Measurements from ENCODE around the gene FAM168B. TPM values are rescaled to one million over a fixed set of nuclear protein-coding genes. Genes with fewer than 3 reads are reported as not detected.

FAM168B gene
- total RNA-seq, 1 donor from 2014 or later = 214 TPM

DNA sequence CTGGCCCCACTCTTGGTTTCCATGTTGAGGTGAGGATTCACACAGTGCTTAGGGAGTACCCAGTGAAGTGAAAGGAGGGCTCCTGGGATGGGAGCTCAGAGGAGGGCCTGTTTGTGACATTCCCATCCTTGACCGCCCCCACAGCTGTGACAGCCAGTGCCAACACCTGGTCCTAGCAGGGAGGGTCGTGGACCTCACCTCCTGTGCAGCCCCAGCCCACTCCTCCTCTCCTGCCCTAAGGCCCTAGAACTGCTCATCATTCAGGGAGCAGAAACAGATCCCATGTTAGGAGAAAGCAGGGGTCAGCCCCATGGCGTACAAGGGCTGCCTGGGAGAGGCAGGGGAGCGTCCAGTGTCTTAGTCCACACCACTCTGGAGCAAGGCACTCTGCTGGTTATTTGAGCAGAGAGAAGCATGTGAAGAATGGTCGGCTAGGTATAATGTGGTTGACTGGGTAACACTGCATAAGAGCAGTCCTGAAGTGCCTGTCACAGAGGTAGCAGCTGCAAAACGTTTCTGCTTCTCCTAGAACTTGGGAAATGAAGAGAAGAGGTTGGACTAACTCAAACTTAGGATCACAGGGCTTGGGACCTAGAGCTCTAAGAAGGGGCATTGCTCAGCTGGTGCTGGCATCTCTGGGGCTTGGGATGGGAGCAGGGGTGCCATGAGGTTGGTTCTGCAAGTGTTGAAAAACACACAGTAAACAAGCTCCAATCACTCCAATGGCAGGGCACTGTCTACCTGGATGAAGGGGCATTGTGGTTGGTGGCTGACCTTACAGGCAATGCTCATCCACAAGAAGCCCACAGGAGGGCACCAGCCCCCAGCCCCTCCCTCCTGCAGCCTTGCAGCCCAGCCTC, 55.6 kb downstream of the FAM168B start:
- H3K4me3 ChIP-seq (ENCODE audit: low read depth, low read length) = no peak overlapping the region
- no peak for FAIRE-seq
- no peaks in the 10 kb centered on the region for H3K27me3 ChIP-seq (ENCODE audit: control insufficient read depth, insufficient read depth, low read length)
- no peak for DNase-seq (ENCODE audit: low read depth)
- TF ChIP-seq CTCF (IDR thresholded peaks at IDR 0.05; ENCODE audit: insufficient read depth, low read length, severe bottlenecking) = no peak
- peaks cover 16% of the 10 kb centered on the region for H3K36me3 ChIP-seq (ENCODE audit: control insufficient read depth, insufficient read depth, low read length)

GRCh38 chr2:131036696-131037397, 56.4 kb downstream of the FAM168B start:
- DNase-seq (ENCODE audit: low read depth) = no peak

GRCh38 chr2:131036269-131036668, 57.0 kb downstream of the FAM168B start:
- Histone ChIP-seq H3K4me3 (ENCODE audit: low read depth, low read length) (no peak overlapping the region), H3K27me3 (ENCODE audit: control insufficient read depth, insufficient read depth, low read length) (no peaks in the 10 kb centered on the region), H3K36me3 (ENCODE audit: control insufficient read depth, insufficient read depth, low read length) (peaks cover 7% of the 10 kb centered on the region)
- DNase-seq (ENCODE audit: low read depth) (no peak), FAIRE-seq (no peak)
- TF ChIP-seq CTCF (IDR thresholded peaks at IDR 0.05; ENCODE audit: insufficient read depth, low read length, severe bottlenecking) = no peak

More at GRCh38 chr2:131036696-131037397, 56.4 kb downstream of the FAM168B start:
- TF ChIP-seq CTCF (IDR thresholded peaks at IDR 0.05; ENCODE audit: insufficient read depth, low read length, severe bottlenecking) = no peak
- no peak for FAIRE-seq
- Histone ChIP-seq H3K27me3 (ENCODE audit: control insufficient read depth, insufficient read depth, low read length) (no peaks in the 10 kb centered on the region), H3K36me3 (ENCODE audit: control insufficient read depth, insufficient read depth, low read length) (peaks cover 13% of the 10 kb centered on the region), H3K4me3 (ENCODE audit: low read depth, low read length) (no peak overlapping the region)

DNA sequence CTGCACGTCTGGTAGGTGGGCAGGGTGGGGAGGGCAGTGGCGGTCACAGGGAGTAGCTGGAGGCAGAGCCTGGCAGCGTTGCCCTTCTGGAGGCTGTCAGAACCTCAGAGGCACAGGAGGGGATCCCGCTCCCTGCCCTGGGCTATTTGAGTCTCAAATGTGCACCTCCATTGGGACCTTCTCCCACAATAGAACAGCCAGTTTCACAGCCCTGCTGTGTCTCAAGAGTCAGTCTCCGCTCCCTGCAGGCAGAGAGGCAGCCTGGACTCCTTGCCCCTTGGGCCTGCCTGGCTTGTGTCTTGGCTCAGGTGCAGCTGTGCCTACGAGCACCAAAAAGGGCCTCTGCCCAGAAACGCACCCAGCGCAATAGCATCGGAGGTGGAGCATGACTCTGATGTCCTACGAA, 57.4 kb downstream of the FAM168B start:
- H3K27me3 ChIP-seq (ENCODE audit: control insufficient read depth, insufficient read depth, low read length) = no peaks in the 10 kb centered on the region
- DNase-seq (ENCODE audit: low read depth) (no peak), FAIRE-seq (no peak)
- peaks cover 3% of the 10 kb centered on the region for H3K36me3 ChIP-seq (ENCODE audit: control insufficient read depth, insufficient read depth, low read length)
- H3K4me3 ChIP-seq (ENCODE audit: low read depth, low read length) = no peak overlapping the region
- TF ChIP-seq CTCF (IDR thresholded peaks at IDR 0.05; ENCODE audit: insufficient read depth, low read length, severe bottlenecking) = no peak

- DNase-seq (ENCODE audit: low read depth) (no peak), FAIRE-seq (no peak)
- no peak for TF ChIP-seq CTCF (IDR thresholded peaks at IDR 0.05; ENCODE audit: insufficient read depth, low read length, severe bottlenecking)
- no peaks in the 10 kb centered on the region for H3K27me3 ChIP-seq (ENCODE audit: control insufficient read depth, insufficient read depth, low read length)
- peak overlapping the region; percentile 34 for H3K4me3 ChIP-seq (ENCODE audit: low read depth, low read length)
- peaks cover 5% of the 10 kb centered on the region for H3K36me3 ChIP-seq (ENCODE audit: control insufficient read depth, insufficient read depth, low read length)
These were observed 58.0 kb downstream of the FAM168B start for GRCh38 chr2:131035112-131035825.

Measured in bronchial epithelial cell (primary cell).